ENCODE results near the gene BCR.
A peak's percentile ranks its signal among the peaks of the same experiment; 100 is the strongest.

The BCR gene

GRCh38 chr22:23143119-23143518, 37.2 kb upstream of the BCR start:
- no peaks in the 10 kb centered on the region for H3K27me3 ChIP-seq (replicated peaks; ENCODE audit: control insufficient read depth, insufficient read depth, low read length)
- H3K4me3 ChIP-seq (replicated peaks; ENCODE audit: low read depth, low read length), result no peak overlapping the region
- TF ChIP-seq, protein P1, sequence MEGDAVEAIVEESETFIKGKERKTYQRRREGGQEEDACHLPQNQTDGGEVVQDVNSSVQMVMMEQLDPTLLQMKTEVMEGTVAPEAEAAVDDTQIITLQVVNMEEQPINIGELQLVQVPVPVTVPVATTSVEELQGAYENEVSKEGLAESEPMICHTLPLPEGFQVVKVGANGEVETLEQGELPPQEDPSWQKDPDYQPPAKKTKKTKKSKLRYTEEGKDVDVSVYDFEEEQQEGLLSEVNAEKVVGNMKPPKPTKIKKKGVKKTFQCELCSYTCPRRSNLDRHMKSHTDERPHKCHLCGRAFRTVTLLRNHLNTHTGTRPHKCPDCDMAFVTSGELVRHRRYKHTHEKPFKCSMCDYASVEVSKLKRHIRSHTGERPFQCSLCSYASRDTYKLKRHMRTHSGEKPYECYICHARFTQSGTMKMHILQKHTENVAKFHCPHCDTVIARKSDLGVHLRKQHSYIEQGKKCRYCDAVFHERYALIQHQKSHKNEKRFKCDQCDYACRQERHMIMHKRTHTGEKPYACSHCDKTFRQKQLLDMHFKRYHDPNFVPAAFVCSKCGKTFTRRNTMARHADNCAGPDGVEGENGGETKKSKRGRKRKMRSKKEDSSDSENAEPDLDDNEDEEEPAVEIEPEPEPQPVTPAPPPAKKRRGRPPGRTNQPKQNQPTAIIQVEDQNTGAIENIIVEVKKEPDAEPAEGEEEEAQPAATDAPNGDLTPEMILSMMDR (IDR thresholded peaks at IDR 0.05; ENCODE audit: insufficient read depth, low read length, poor library complexity, severe bottlenecking), result no peak
- H3K36me3 ChIP-seq (ENCODE audit: control insufficient read depth, insufficient read depth, low read length), result no peaks in the 10 kb centered on the region
- no peak for DNase-seq (ENCODE audit: extremely low read depth, insufficient read length)

DNA sequence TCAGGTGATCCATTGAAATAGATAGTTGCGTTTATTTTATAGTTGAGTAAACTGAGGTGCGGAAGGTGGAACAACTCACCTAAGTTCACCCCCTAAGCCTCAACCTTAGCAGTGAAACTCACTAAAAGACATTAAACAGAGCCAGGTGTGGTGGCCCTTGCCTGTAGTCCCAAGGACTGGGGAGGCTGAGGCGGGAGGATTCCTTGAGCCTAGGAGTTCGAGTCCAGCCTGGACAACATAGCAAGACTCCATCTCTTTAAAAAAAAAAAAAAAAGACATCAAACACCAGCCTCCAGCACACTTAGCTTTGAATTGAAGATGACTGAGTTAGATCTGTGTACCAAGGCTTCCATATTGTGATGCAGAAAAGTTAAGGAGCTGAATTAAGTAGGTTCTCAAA, 35.9 kb upstream of the BCR start:
- Histone ChIP-seq H3K4me3 (replicated peaks; ENCODE audit: low read depth, low read length) (no peak overlapping the region; the same call in 1 of the 2 replicates), H3K27me3 (replicated peaks; ENCODE audit: control insufficient read depth, insufficient read depth, low read length) (no peaks in the 10 kb centered on the region), H3K36me3 (ENCODE audit: control insufficient read depth, insufficient read depth, low read length) (no peaks in the 10 kb centered on the region)
- TF ChIP-seq, protein P1 (IDR thresholded peaks at IDR 0.05; ENCODE audit: insufficient read depth, low read length, poor library complexity, severe bottlenecking), result no peak
- DNase-seq (ENCODE audit: extremely low read depth, insufficient read length), result no peak

GRCh38 chr22:23144932-23145877, 35.1 kb upstream of the BCR start, which contains the start of gene RAB36:
TSS of gene RAB36 (plus strand) at chr22:23145477. CDS start at chr22:23146617, 1,140 bp downstream.
- no peaks in the 10 kb centered on the region for H3K27me3 ChIP-seq (replicated peaks; ENCODE audit: control insufficient read depth, insufficient read depth, low read length)
- DNase-seq (ENCODE audit: extremely low read depth, insufficient read length), result peak; percentile 90
- TF ChIP-seq, protein P1 (IDR thresholded peaks at IDR 0.05; ENCODE audit: insufficient read depth, low read length, poor library complexity, severe bottlenecking), result no peak
- no peaks in the 10 kb centered on the region for H3K36me3 ChIP-seq (ENCODE audit: control insufficient read depth, insufficient read depth, low read length)
- peak within 1 kb of the TSS; percentile 34 for H3K4me3 ChIP-seq (replicated peaks; ENCODE audit: low read depth, low read length)

GRCh38 chr22:23145878-23146470, 34.3 kb upstream of the BCR start:
- no peaks in the 10 kb centered on the region for H3K27me3 ChIP-seq (replicated peaks; ENCODE audit: control insufficient read depth, insufficient read depth, low read length)
- no peaks in the 10 kb centered on the region for H3K36me3 ChIP-seq (ENCODE audit: control insufficient read depth, insufficient read depth, low read length)
- H3K4me3 ChIP-seq (replicated peaks; ENCODE audit: low read depth, low read length), result peak overlapping the region; percentile 34
- TF ChIP-seq, protein P1 (IDR thresholded peaks at IDR 0.05; ENCODE audit: insufficient read depth, low read length, poor library complexity, severe bottlenecking), result no peak
- no peak for DNase-seq (ENCODE audit: extremely low read depth, insufficient read length)

- DNase-seq (ENCODE audit: extremely low read depth, insufficient read length), result no peak
- TF ChIP-seq, protein P1 (IDR thresholded peaks at IDR 0.05; ENCODE audit: insufficient read depth, low read length, poor library complexity, severe bottlenecking), result no peak
These were observed 33.7 kb upstream of the BCR start for GRCh38 chr22:23146478-23147205.

More at GRCh38 chr22:23146478-23147205, 33.7 kb upstream of the BCR start:
- H3K27me3 ChIP-seq (replicated peaks; ENCODE audit: control insufficient read depth, insufficient read depth, low read length), result no peaks in the 10 kb centered on the region
- H3K4me3 ChIP-seq (replicated peaks; ENCODE audit: low read depth, low read length), result no peak overlapping the region
- no peaks in the 10 kb centered on the region for H3K36me3 ChIP-seq (ENCODE audit: control insufficient read depth, insufficient read depth, low read length)

All from GM06990 (cell line).